HS-27A (cell line): ENCODE data around the gene COQ8B.
A peak's percentile ranks its signal among the peaks of the same experiment; 100 is the strongest.

Source experiments
- DNase-seq: peaks from one replicate; pipeline ENCODE4 v3.0.0-alpha.2; 2012; ENCODE audit warnings: low read depth, missing footprints

COQ8B gene

GRCh38 chr19:40691421-40692211, 25.1 kb downstream of the COQ8B start:
- no peak for DNase-seq

GRCh38 chr19:40690693-40691420, 25.8 kb downstream of the COQ8B start:
- peak; percentile 92 for DNase-seq

GRCh38 chr19:40690050-40690692, 26.5 kb downstream of the COQ8B start, which contains the start of gene NUMBL:
NUMBL (minus strand) TSS chr19:40690651; CDS start chr19:40690483, 168 bp downstream.
- no peak for DNase-seq

GRCh38 chr19:40689339-40690049, 27.2 kb downstream of the COQ8B start:
- DNase-seq = no peak

GRCh38 chr19:40688987-40689338, 27.7 kb downstream of the COQ8B start:
- no peak for DNase-seq

- DNase-seq = no peak
These were observed 28.4 kb downstream of the COQ8B start for GRCh38 chr19:40688309-40688708.

GRCh38 chr19:40687525-40688016, 29.1 kb downstream of the COQ8B start:
- DNase-seq = no peak

GRCh38 chr19:40686882-40687524, 29.7 kb downstream of the COQ8B start:
- no peak for DNase-seq

- DNase-seq = no peak
These were observed 31.1 kb downstream of the COQ8B start for GRCh38 chr19:40685563-40685962.

GRCh38 chr19:40685016-40685526, 31.6 kb downstream of the COQ8B start:
- DNase-seq = no peak

GRCh38 chr19:40684280-40684679, 32.4 kb downstream of the COQ8B start:
- DNase-seq = no peak

GRCh38 chr19:40683437-40683836, 33.2 kb downstream of the COQ8B start:
- no peak for DNase-seq

GRCh38 chr19:40682431-40682964, 34.2 kb downstream of the COQ8B start:
- DNase-seq = no peak

GRCh38 chr19:40681039-40681438, 35.6 kb downstream of the COQ8B start:
- DNase-seq = no peak

GRCh38 chr19:40677156-40677555, 39.5 kb downstream of the COQ8B start:
- no peak for DNase-seq

GRCh38 chr19:40674291-40674690, 42.4 kb downstream of the COQ8B start:
- DNase-seq = no peak

- no peak for DNase-seq
These were observed 43.3 kb downstream of the COQ8B start for GRCh38 chr19:40673397-40673796.

GRCh38 chr19:40672573-40673299, 44.0 kb downstream of the COQ8B start:
- no peak for DNase-seq

GRCh38 chr19:40672038-40672437, 44.6 kb downstream of the COQ8B start:
- DNase-seq = no peak

- DNase-seq = no peak
These were observed 45.3 kb downstream of the COQ8B start for GRCh38 chr19:40671404-40671803.
